Measurements from ENCODE around the gene SSNA1.

DNA sequence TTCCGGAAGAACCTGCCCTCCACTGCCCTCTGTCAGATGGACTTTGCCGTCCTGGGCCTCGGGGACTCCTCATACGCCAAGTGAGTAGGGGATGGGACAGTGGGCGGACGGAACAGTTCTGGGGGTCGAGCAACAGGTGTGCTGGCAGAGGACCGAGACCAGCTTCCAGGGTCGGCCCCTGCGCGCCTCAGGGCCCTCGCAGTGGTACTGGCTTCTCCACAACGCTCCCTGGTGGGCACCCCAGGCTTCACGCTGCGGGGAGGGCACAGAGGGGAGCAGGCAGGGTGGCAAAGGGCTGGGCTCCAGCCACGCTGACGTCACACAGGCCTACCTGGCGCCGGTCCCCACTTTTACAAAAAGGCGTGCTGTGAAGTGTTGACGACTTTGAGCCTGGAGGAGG, 24.0 kb downstream of the SSNA1 start:
- TF ChIP-seq, protein P1, sequence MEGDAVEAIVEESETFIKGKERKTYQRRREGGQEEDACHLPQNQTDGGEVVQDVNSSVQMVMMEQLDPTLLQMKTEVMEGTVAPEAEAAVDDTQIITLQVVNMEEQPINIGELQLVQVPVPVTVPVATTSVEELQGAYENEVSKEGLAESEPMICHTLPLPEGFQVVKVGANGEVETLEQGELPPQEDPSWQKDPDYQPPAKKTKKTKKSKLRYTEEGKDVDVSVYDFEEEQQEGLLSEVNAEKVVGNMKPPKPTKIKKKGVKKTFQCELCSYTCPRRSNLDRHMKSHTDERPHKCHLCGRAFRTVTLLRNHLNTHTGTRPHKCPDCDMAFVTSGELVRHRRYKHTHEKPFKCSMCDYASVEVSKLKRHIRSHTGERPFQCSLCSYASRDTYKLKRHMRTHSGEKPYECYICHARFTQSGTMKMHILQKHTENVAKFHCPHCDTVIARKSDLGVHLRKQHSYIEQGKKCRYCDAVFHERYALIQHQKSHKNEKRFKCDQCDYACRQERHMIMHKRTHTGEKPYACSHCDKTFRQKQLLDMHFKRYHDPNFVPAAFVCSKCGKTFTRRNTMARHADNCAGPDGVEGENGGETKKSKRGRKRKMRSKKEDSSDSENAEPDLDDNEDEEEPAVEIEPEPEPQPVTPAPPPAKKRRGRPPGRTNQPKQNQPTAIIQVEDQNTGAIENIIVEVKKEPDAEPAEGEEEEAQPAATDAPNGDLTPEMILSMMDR (IDR thresholded peaks at IDR 0.05) = no peak
- TF ChIP-seq POLR2A (IDR thresholded peaks at IDR 0.05) = no peak

Data from thyroid gland (tissue), 4 donors.